K562 (cell line): ENCODE data around the gene GALNT13. TPM values are rescaled to one million over a fixed set of nuclear protein-coding genes. Genes with fewer than 3 reads are reported as not detected.

Source experiments
- ATAC-seq: fragments of 200-7000 bp; cut with Tn5 transposase; 3 replicates; pipeline ENCODE4 v1.9.1; 2020; ENCODE audit warnings: moderate library complexity
- BruUV-seq: library from RNA; stranded (reverse); fragments of 400-500 nt; replicated peaks from 2 replicates; lab custom pipeline; 2021; lab: Mats Ljungman, UMichigan
- CTCF ChIA-PET: fragments of 300-600 bp; formaldehyde crosslinking; extraction: SDS; loops from one replicate; lab custom pipeline; 2021; ENCODE audit warnings: low intra/inter-chr PET ratio; lab: Yijun Ruan, JAX
- POLR2A ChIA-PET: fragments of 300-600, 350-650 bp; sonication (Branson Sonifier 250); formaldehyde crosslinking; extraction: SDS; loops from one replicate; lab custom pipeline; 2021; ENCODE audit warnings: antibody characterized with exemption, inconsistent platforms; lab: Yijun Ruan, JAX
- DNase-seq, 4 experiments: peaks; one replicate each; pipeline versions ENCODE4 v3.0.0 to v3.0.0-alpha.2; 2011 to 2018; ENCODE audit warnings: low spot score in 3 of 4, mixed read lengths in 3 of 4; ENCODE audit errors: extremely low read depth in 1 of 4
- FAIRE-seq: peaks from 2 replicates; lab custom pipeline; 2011; peaks lifted over from hg19 to GRCh38; lab: Jason Lieb, UNC
- H2AFZ ChIP-seq: 2 replicates; pipeline ENCODE4 v1.6.0; 2011; ENCODE audit warnings: low read depth, low read length, control low read depth, inconsistent platforms
- H3K27ac ChIP-seq: fragments of 200-600 bp; 3 replicates; pipeline ENCODE4 v1.8.0; 2011; ENCODE audit warnings: low read depth, mild to moderate bottlenecking, control low read depth, inconsistent platforms, low read length, moderate library complexity, mixed read lengths; ENCODE audit errors: extremely low read depth
- H3K27me3 ChIP-seq, 2 experiments: fragments of 300-600 bp in 1 of 2; 2 replicates in 1 of 2; 3 replicates in 1 of 2; pipeline versions ENCODE4 v1.6.0 to v1.8.0; 2011; ENCODE audit warnings: inconsistent platforms in 2 of 2, low read length in 2 of 2, mild to moderate bottlenecking in 1 of 2, mixed read lengths in 1 of 2, moderate library complexity in 1 of 2; ENCODE audit not compliant: control insufficient read depth in 2 of 2, insufficient read depth in 2 of 2
- H3K36me3 ChIP-seq: fragments of 300-600 bp; 3 replicates; pipeline ENCODE4 v1.8.0; 2011; ENCODE audit warnings: mild to moderate bottlenecking, low read length, inconsistent platforms; ENCODE audit not compliant: control insufficient read depth, insufficient read depth
- H3K4me1 ChIP-seq, 2 experiments: fragments of 200-600 bp in 1 of 2; replicated peaks in 1 of 2; 2 replicates in 1 of 2; 3 replicates in 1 of 2; pipeline versions ENCODE4 v1.5.1 to v1.8.0; 2011; ENCODE audit warnings: inconsistent platforms in 2 of 2, low read length in 2 of 2, mild to moderate bottlenecking in 1 of 2, mixed read lengths in 1 of 2, moderate library complexity in 1 of 2; ENCODE audit not compliant: control insufficient read depth in 2 of 2, insufficient read depth in 2 of 2
- H3K4me2 ChIP-seq: 2 replicates; pipeline ENCODE4 v1.6.1; 2011; ENCODE audit warnings: low read length, control low read depth, inconsistent platforms, mixed read lengths; ENCODE audit not compliant: insufficient read depth
- H3K4me3 ChIP-seq: fragments of 200-600 bp; sonication (generic), shearing (Covaris generic); 2 replicates; pipeline ENCODE4 v1.5.1; 2016; ENCODE audit warnings: control low read depth, inconsistent platforms
- H3K79me2 ChIP-seq: fragments of 200-600 bp; 3 replicates; pipeline ENCODE4 v1.8.0; 2011; ENCODE audit warnings: low read length, inconsistent platforms; ENCODE audit not compliant: control insufficient read depth, insufficient read depth
- H3K9ac ChIP-seq, 2 experiments: 2 replicates each; pipeline versions ENCODE4 v1.6.0 to v1.6.1; 2011; ENCODE audit warnings: low read depth in 2 of 2, low read length in 2 of 2, control low read depth in 1 of 2, inconsistent platforms in 1 of 2, mild to moderate bottlenecking in 1 of 2, mixed read lengths in 1 of 2; ENCODE audit not compliant: insufficient read depth in 1 of 2
- H3K9me1 ChIP-seq: one replicate; pipeline ENCODE4 v1.6.0; 2011; ENCODE audit warnings: inconsistent platforms, mild to moderate bottlenecking, low read length, moderate library complexity; ENCODE audit not compliant: control insufficient read depth, insufficient read depth
- H3K9me3 ChIP-seq: replicated peaks from 2 replicates; pipeline ENCODE4 v1.5.1; 2011; ENCODE audit warnings: low read depth, low read length, inconsistent platforms; ENCODE audit not compliant: control insufficient read depth, insufficient read depth
- H4K20me1 ChIP-seq: replicated peaks from 2 replicates; pipeline ENCODE4 v1.6.1; 2011; ENCODE audit warnings: low read length, inconsistent platforms, mixed read lengths; ENCODE audit not compliant: control insufficient read depth, insufficient read depth
- ELF4 ChIP-seq: fragments of 450-650 bp; formaldehyde crosslinking; IDR thresholded peaks from 2 replicates; pipeline ENCODE4 v1.4.0; 2022; ENCODE audit warnings: missing genetic modification characterization
- FOXK1 ChIP-seq: sonication (generic); formaldehyde crosslinking; IDR thresholded peaks from 2 replicates; pipeline ENCODE4 v1.8.0; 2022; ENCODE audit warnings: missing genetic modification reagents, mild to moderate bottlenecking, borderline replicate concordance
- FOXM1 ChIP-seq, 2 experiments: fragments of 450-650 bp in 1 of 2; sonication (generic) in 1 of 2; formaldehyde crosslinking in 1 of 2; IDR thresholded peaks; 2 replicates each; pipeline versions ENCODE4 v1.6.1 to v1.9.0; 2017 to 2022; ENCODE audit warnings: low read depth in 2 of 2, mild to moderate bottlenecking in 2 of 2, missing genetic modification reagents in 1 of 2, moderate library complexity in 1 of 2
- FUS ChIP-seq: fragments of 200-400 bp; formaldehyde crosslinking; optimal IDR thresholded peaks from 2 replicates; pipeline ENCODE3; 2017; ENCODE audit warnings: low read depth, low read length
- GTF2A2 ChIP-seq: IDR thresholded peaks from 2 replicates; pipeline ENCODE4 v1.6.1; 2016; ENCODE audit warnings: mild to moderate bottlenecking, missing genetic modification characterization, missing compliant biosample characterization
- KAT8 ChIP-seq: fragments of 450-650 bp; IDR thresholded peaks from 2 replicates; pipeline ENCODE4 v1.6.1; 2016; ENCODE audit warnings: low read depth, mild to moderate bottlenecking
- LARP7 ChIP-seq: fragments of 450-650 bp; IDR thresholded peaks from 2 replicates; pipeline ENCODE4 v1.6.1; 2016
- MTF1 ChIP-seq: fragments of 250-450 bp; sonication (Bioruptor Pico); IDR thresholded peaks from 2 replicates; pipeline ENCODE4 v1.9.0; 2021; ENCODE audit warnings: moderate library complexity, mild to moderate bottlenecking, inconsistent platforms, borderline replicate concordance
- NFE2L1 ChIP-seq: fragments of 450-650 bp; IDR thresholded peaks from 2 replicates; pipeline ENCODE4 v1.6.1; 2016; ENCODE audit warnings: missing genetic modification characterization, low read depth, mild to moderate bottlenecking, missing compliant biosample characterization, moderate library complexity, borderline replicate concordance
- SMAD4 ChIP-seq: fragments of 250-450 bp; sonication (Bioruptor Pico); conservative IDR thresholded peaks from 2 replicates; pipeline ENCODE4 v1.8.0; 2021; ENCODE audit warnings: inconsistent platforms, mild to moderate bottlenecking, moderate library complexity
- SMC3 ChIP-seq: conservative IDR thresholded peaks from 2 replicates; pipeline ENCODE4 v1.6.1; 2011; ENCODE audit warnings: low read depth, low read length, improper control_type of control experiment; ENCODE audit not compliant: insufficient read depth
- SP1 ChIP-seq: sonication (generic); formaldehyde crosslinking; IDR thresholded peaks from 2 replicates; pipeline ENCODE4 v1.8.1; 2022; ENCODE audit warnings: mild to moderate bottlenecking, missing genetic modification reagents
- ZBTB8A ChIP-seq: fragments of 450-650 bp; IDR thresholded peaks from 2 replicates; pipeline ENCODE4 v1.6.1; 2018; ENCODE audit warnings: mild to moderate bottlenecking, moderate library complexity; ENCODE audit not compliant: partially characterized antibody
- ZNF217 ChIP-seq: sonication (generic); formaldehyde crosslinking; IDR thresholded peaks from 2 replicates; pipeline ENCODE4 v1.8.0; 2022; ENCODE audit warnings: mild to moderate bottlenecking, missing genetic modification reagents
- ZNF584 ChIP-seq: fragments of 200-800 bp; sonication (Bioruptor generic); IDR thresholded peaks from 2 replicates; pipeline ENCODE4 v1.6.1; 2016; ENCODE audit warnings: low read depth, mild to moderate bottlenecking, missing genetic modification characterization, missing compliant biosample characterization
- ZNF586 ChIP-seq: fragments of 450-650 bp; formaldehyde crosslinking; conservative IDR thresholded peaks from 2 replicates; pipeline ENCODE4 v1.4.0; 2020; ENCODE audit warnings: mild to moderate bottlenecking, moderate library complexity
- ZNF778 ChIP-seq: fragments of 450-650 bp; formaldehyde crosslinking; IDR thresholded peaks from 2 replicates; pipeline ENCODE4 v1.4.0; 2020; ENCODE audit warnings: mild to moderate bottlenecking, moderate library complexity
- WGBS: fragments of 100-300 bp; shearing (Covaris generic); methylation state at CpG from one replicate; pipeline ENCODE4 v1.1.6; 2016; ENCODE audit warnings: low coverage, mixed read lengths; ENCODE audit not compliant: insufficient coverage; ENCODE audit errors: missing lambda C conversion rate; 5-methylcytosine and 5-hydroxymethylcytosine counted together
- in situ Hi-C: fragments of 300-500 bp; cut with MboI; formaldehyde crosslinking; loops from 4 replicates; pipeline ENCODE4 v1.15.0; 2018; ENCODE audit warnings: inconsistent platforms, mixed read lengths
- intact Hi-C: fragments of 100-400 bp; cut with micrococcal nuclease; formaldehyde crosslinking; loops from 2 replicates; pipeline ENCODE4 v1.14.2; 2022
- polyA plus RNA-seq, 8 experiments: library from polyadenylated mRNA; depleted of rRNA in 4 of 8; stranded (reverse) in 5 of 8; unstranded in 3 of 8; fragments of >200 nt; fragmentation: Nextera tagmentation in 2 of 8; fragmentation: Illumina TruSeq in 1 of 8; extraction: Ambion mirVana in 2 of 8; extraction: Trizol in 1 of 8; gene quantifications; 2 replicates each; pipeline versions ENCODE4 v1.2.1 to v1.2.3, GENCODE V29; 2011 to 2014; ENCODE audit warnings: inconsistent platforms in 1 of 8, missing spikeins in 1 of 8
- total RNA-seq, 7 experiments: library from RNA; depleted of rRNA in 6 of 7; stranded (reverse); fragments of >200 nt in 6 of 7; fragmentation: Illumina TruSeq in 2 of 7; extraction: Trizol in 2 of 7; gene quantifications; 2 replicates each; pipeline versions ENCODE4 v1.2.1 to v1.2.3, GENCODE V29; 2011 to 2021; ENCODE audit warnings: low replicate concordance in 1 of 7
- TF ChIP-seq, protein P1 (sequence below): IDR thresholded peaks from 3 replicates; pipeline ENCODE4 v1.6.1; 2011; ENCODE audit warnings: borderline replicate concordance, mild to moderate bottlenecking, moderate library complexity; ENCODE audit not compliant: insufficient read length; ENCODE audit errors: extremely low read depth
- TF ChIP-seq, protein P2 (sequence below): fragments of 450-650 bp; formaldehyde crosslinking; IDR thresholded peaks from 2 replicates; pipeline ENCODE4 v1.4.0; 2020; ENCODE audit warnings: mild to moderate bottlenecking, moderate library complexity

The GALNT13 gene
- total and polyA plus RNA-seq, 9 of the 15 experiments (the other 6 are each of a cell fraction or from before 2014, with no cell fraction given), result not detected

- Histone ChIP-seq H3K4me2 (no peak overlapping the region), H2AFZ (no peak overlapping the region), H3K36me3 (no peaks in the 10 kb centered on the region), H3K4me3 (no peak overlapping the region), H3K9me3 (peaks cover 2% of the 10 kb centered on the region), H3K27ac (no peak overlapping the region), H4K20me1 (no peaks in the 10 kb centered on the region), H3K27me3 (no peaks in the 10 kb centered on the region), H3K9me1 (no peaks in the 10 kb centered on the region)
- CTCF ChIA-PET, result no interaction called here
- intact Hi-C loops, result no loop called here
- no TSS peak for BruUV-seq
- DNase-seq, result no peak
- TF ChIP-seq NFE2L1 (no peak), KAT8 (no peak), ZNF584 (CRISPR knock-in tag) (no peak), MTF1 (CRISPR knock-in tag) (no peak), ZBTB8A (no peak), SP1 (CRISPR knock-in tag) (no peak), FUS (no peak), ZNF586 (no peak), ZNF217 (CRISPR knock-in tag) (no peak), FOXK1 (CRISPR knock-in tag) (no peak), LARP7 (no peak), FOXM1 (IDR thresholded peaks at IDR 0.05; ENCODE audit: low read depth) (no peak), FOXM1 (CRISPR knock-in tag; IDR thresholded peaks at IDR 0.05; ENCODE audit: low read depth) (no peak), GTF2A2 (tag) (no peak), ELF4 (CRISPR knock-in tag) (no peak), SMC3 (no peak), SMAD4 (CRISPR knock-in tag) (no peak), ZNF778 (no peak)
- TF ChIP-seq, protein P1, sequence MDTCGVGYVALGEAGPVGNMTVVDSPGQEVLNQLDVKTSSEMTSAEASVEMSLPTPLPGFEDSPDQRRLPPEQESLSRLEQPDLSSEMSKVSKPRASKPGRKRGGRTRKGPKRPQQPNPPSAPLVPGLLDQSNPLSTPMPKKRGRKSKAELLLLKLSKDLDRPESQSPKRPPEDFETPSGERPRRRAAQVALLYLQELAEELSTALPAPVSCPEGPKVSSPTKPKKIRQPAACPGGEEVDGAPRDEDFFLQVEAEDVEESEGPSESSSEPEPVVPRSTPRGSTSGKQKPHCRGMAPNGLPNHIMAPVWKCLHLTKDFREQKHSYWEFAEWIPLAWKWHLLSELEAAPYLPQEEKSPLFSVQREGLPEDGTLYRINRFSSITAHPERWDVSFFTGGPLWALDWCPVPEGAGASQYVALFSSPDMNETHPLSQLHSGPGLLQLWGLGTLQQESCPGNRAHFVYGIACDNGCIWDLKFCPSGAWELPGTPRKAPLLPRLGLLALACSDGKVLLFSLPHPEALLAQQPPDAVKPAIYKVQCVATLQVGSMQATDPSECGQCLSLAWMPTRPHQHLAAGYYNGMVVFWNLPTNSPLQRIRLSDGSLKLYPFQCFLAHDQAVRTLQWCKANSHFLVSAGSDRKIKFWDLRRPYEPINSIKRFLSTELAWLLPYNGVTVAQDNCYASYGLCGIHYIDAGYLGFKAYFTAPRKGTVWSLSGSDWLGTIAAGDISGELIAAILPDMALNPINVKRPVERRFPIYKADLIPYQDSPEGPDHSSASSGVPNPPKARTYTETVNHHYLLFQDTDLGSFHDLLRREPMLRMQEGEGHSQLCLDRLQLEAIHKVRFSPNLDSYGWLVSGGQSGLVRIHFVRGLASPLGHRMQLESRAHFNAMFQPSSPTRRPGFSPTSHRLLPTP, result no peak
- TF ChIP-seq, protein P2, sequence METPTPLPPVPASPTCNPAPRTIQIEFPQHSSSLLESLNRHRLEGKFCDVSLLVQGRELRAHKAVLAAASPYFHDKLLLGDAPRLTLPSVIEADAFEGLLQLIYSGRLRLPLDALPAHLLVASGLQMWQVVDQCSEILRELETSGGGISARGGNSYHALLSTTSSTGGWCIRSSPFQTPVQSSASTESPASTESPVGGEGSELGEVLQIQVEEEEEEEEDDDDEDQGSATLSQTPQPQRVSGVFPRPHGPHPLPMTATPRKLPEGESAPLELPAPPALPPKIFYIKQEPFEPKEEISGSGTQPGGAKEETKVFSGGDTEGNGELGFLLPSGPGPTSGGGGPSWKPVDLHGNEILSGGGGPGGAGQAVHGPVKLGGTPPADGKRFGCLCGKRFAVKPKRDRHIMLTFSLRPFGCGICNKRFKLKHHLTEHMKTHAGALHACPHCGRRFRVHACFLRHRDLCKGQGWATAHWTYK, result no peak
- TF ChIP-seq, all 486 proteins: peak for 0
- FAIRE-seq (no peak), ATAC-seq (no peak)
- H3K79me2 ChIP-seq, result no peaks in the 10 kb centered on the region
- POLR2A ChIA-PET, result no interaction called here
- no peaks in the 10 kb centered on the region for H3K4me1 ChIP-seq
- in situ Hi-C loops, result no loop called here
- H3K9ac ChIP-seq, result no peak overlapping the region
- WGBS, result 3% methylated on average over 2 of the region's 2 CpGs
Observed at GRCh38 chr2:154447727-154448418, 576.2 kb downstream of the GALNT13 start.
